CD8-positive, alpha-beta memory T cell (primary cell): ENCODE results near the gene POLR1A. TPM values are rescaled to one million over a fixed set of nuclear protein-coding genes. Genes with fewer than 3 reads are reported as not detected.

ENCODE experiments used
- CTCF ChIA-PET: fragments of 350-600 bp; sonication (Branson Sonifier 250); formaldehyde crosslinking; loops from one replicate; lab custom pipeline; 2021; ENCODE audit warnings: antibody characterized with exemption; lab: Charles Lee
- POLR2A ChIA-PET: fragments of 350-600 bp; sonication (Branson Sonifier 250); formaldehyde crosslinking; loops from one replicate; lab custom pipeline; 2021; ENCODE audit warnings: antibody characterized with exemption; lab: Charles Lee
- DNase-seq, 5 donors: peaks; one replicate each; pipeline versions ENCODE4 v3.0.0 to v3.0.0-alpha.2; 2020 to 2022; ENCODE audit warnings: mixed read lengths in 1 of 5
- H3K27ac ChIP-seq: one replicate; pipeline ENCODE4 v1.7.0; 2013; ENCODE audit warnings: low read depth, mild to moderate bottlenecking, low read length, moderate library complexity
- H3K27me3 ChIP-seq: 2 replicates; pipeline ENCODE4 v1.7.0; 2013; ENCODE audit warnings: low read length, mild to moderate bottlenecking; ENCODE audit not compliant: insufficient read depth, poor library complexity, severe bottlenecking
- H3K36me3 ChIP-seq: 2 replicates; pipeline ENCODE4 v1.7.0; 2013; ENCODE audit warnings: mild to moderate bottlenecking, low read length, moderate library complexity; ENCODE audit not compliant: insufficient read depth
- H3K4me1 ChIP-seq: 2 replicates; pipeline ENCODE4 v1.7.0; 2013; ENCODE audit warnings: mild to moderate bottlenecking, low read length, moderate library complexity; ENCODE audit not compliant: insufficient read depth
- H3K4me3 ChIP-seq: 2 replicates; pipeline ENCODE4 v1.7.0; 2013; ENCODE audit warnings: mild to moderate bottlenecking, low read length
- H3K9me3 ChIP-seq: 2 replicates; pipeline ENCODE4 v1.7.0; 2013; ENCODE audit warnings: mild to moderate bottlenecking, low read length
- H3K27ac Mint-ChIP-seq, 8 donors: one replicate each; pipeline ENCODE4 v1.8.0; 2020 to 2021; ENCODE audit warnings: mixed read lengths in 8 of 8, mild to moderate bottlenecking in 6 of 8, inconsistent platforms in 3 of 8, moderate library complexity in 3 of 8
- H3K27me3 Mint-ChIP-seq, 2 donors: one replicate each; pipeline ENCODE4 v1.8.0; 2020 to 2021; ENCODE audit warnings: mixed read lengths in 2 of 2, mild to moderate bottlenecking in 1 of 2, moderate library complexity in 1 of 2
- H3K36me3 Mint-ChIP-seq, 3 donors: one replicate each; pipeline ENCODE4 v1.8.0; 2020 to 2021; ENCODE audit warnings: mixed read lengths in 3 of 3, inconsistent platforms in 1 of 3, mild to moderate bottlenecking in 1 of 3
- H3K4me1 Mint-ChIP-seq, 3 donors: one replicate each; pipeline ENCODE4 v1.8.0; 2020 to 2021; ENCODE audit warnings: mixed read lengths in 3 of 3, inconsistent platforms in 1 of 3, mild to moderate bottlenecking in 1 of 3
- H3K4me3 Mint-ChIP-seq, 7 donors: one replicate each; pipeline ENCODE4 v1.8.0; 2020 to 2021; ENCODE audit warnings: mixed read lengths in 7 of 7, mild to moderate bottlenecking in 6 of 7, moderate library complexity in 4 of 7, inconsistent platforms in 2 of 7
- H3K9me3 Mint-ChIP-seq, 5 donors: one replicate each; pipeline ENCODE4 v1.8.0; 2020 to 2022; ENCODE audit warnings: mixed read lengths in 5 of 5, mild to moderate bottlenecking in 3 of 5, moderate library complexity in 2 of 5, inconsistent platforms in 1 of 5
- polyA plus RNA-seq: library from polyadenylated mRNA; unstranded; fragments of 300-500 nt; fragmentation: Illumina TruSeq; gene quantifications from one replicate; pipeline ENCODE4 v1.2.3, GENCODE V29; 2021
- total RNA-seq, 2 experiments: library from RNA; stranded (reverse); gene quantifications; one replicate each; pipeline ENCODE4 v1.2.3, GENCODE V29; 2021

POLR1A gene
- total and polyA plus RNA-seq, 3 experiments from 2014 or later: 4.8 to 63.3 (median 60.3) TPM

- H3K27me3 Mint-ChIP-seq: peaks cover 0 to 2% of the 10 kb centered on the region in 2 donors
- H3K4me1 ChIP-seq: peaks cover 11% of the 10 kb centered on the region
- H3K27me3 ChIP-seq: no peaks in the 10 kb centered on the region
- no peak overlapping the region for H3K27ac Mint-ChIP-seq
- H3K4me3 ChIP-seq: no peak overlapping the region
- H3K9me3 Mint-ChIP-seq: peaks cover 0 to 2% (median 0%) of the 10 kb centered on the region in 5 donors
- POLR2A ChIA-PET: no interaction called here
- H3K36me3 Mint-ChIP-seq: peaks cover 21 to 79% (median 22%) of the 10 kb centered on the region in 3 donors
- no peak for DNase-seq
- peaks cover 19 to 24% (median 22%) of the 10 kb centered on the region in 3 donors for H3K4me1 Mint-ChIP-seq
- H3K27ac ChIP-seq: no peak overlapping the region
- H3K36me3 ChIP-seq: peaks cover 29% of the 10 kb centered on the region
- H3K4me3 Mint-ChIP-seq: no peak overlapping the region
- H3K9me3 ChIP-seq: no peaks in the 10 kb centered on the region
- CTCF ChIA-PET: interaction anchor here (8.0 to 9.2 kb wide), 2 partner anchors 186 to 245 kb away, joined by 96 to 196 read pairs; partner anchors contain the start of gene ST3GAL5
Observed at GRCh38 chr2:86074811-86075210, 30.9 kb downstream of the POLR1A start.

- Mint-ChIP-seq H3K36me3 (peaks cover 21 to 84% (median 25%) of the 10 kb centered on the region in 3 donors), H3K4me3 (no peak overlapping the region), H3K27ac (no peak overlapping the region), H3K9me3 (peaks cover 0 to 2% (median 0%) of the 10 kb centered on the region in 5 donors), H3K27me3 (peaks cover 0 to 2% of the 10 kb centered on the region in 2 donors), H3K4me1 (peaks cover 13 to 20% (median 18%) of the 10 kb centered on the region in 3 donors)
- no peak for DNase-seq
- Histone ChIP-seq H3K4me3 (no peak overlapping the region), H3K4me1 (peaks cover 6% of the 10 kb centered on the region), H3K27me3 (no peaks in the 10 kb centered on the region), H3K9me3 (no peaks in the 10 kb centered on the region), H3K27ac (no peak overlapping the region), H3K36me3 (peaks cover 33% of the 10 kb centered on the region)
- CTCF ChIA-PET: interaction anchor here (8.0 to 9.2 kb wide), 2 partner anchors 186 to 244 kb away, joined by 96 to 196 read pairs; partner anchors contain the start of gene ST3GAL5
- POLR2A ChIA-PET: no interaction called here
Observed at GRCh38 chr2:86074256-86074655, 31.4 kb downstream of the POLR1A start.

GRCh38 chr2:86073225-86073624 lies 32.5 kb downstream of the POLR1A start:
- Histone ChIP-seq H3K4me3 (no peak overlapping the region), H3K27ac (no peak overlapping the region), H3K9me3 (no peaks in the 10 kb centered on the region), H3K27me3 (no peaks in the 10 kb centered on the region), H3K4me1 (peaks cover 11% of the 10 kb centered on the region), H3K36me3 (peaks cover 33% of the 10 kb centered on the region)
- H3K4me3 Mint-ChIP-seq: no peak overlapping the region
- peaks cover 0 to 2% of the 10 kb centered on the region in 2 donors for H3K27me3 Mint-ChIP-seq
- peak overlapping the region in 4 of 8 donors; percentile 47 to 78 (median 62) for H3K27ac Mint-ChIP-seq
- ChIA-PET CTCF (interaction anchor here (1.2 kb wide), 1 partner anchor 18 kb away, joined by 3 read pairs; no protein-coding TSS in a partner anchor), POLR2A (no interaction called here)
- H3K36me3 Mint-ChIP-seq: peaks cover 21 to 84% (median 26%) of the 10 kb centered on the region in 3 donors
- H3K9me3 Mint-ChIP-seq: peaks cover 0 to 2% (median 0%) of the 10 kb centered on the region in 5 donors
- no peak for DNase-seq
- H3K4me1 Mint-ChIP-seq: peaks cover 7 to 20% (median 15%) of the 10 kb centered on the region in 3 donors

- POLR2A ChIA-PET: no interaction called here
- no peak overlapping the region for H3K27ac ChIP-seq
Observed at GRCh38 chr2:86072271-86072858, 33.3 kb downstream of the POLR1A start.

GRCh38 chr2:86070868-86071267 lies 34.8 kb downstream of the POLR1A start:
- Mint-ChIP-seq H3K27me3 (no peaks in the 10 kb centered on the region), H3K36me3 (peaks cover 22 to 79% (median 28%) of the 10 kb centered on the region in 3 donors), H3K27ac (peak overlapping the region in 3 of 8 donors; percentile 12 to 74 (median 38)), H3K9me3 (peaks cover 0 to 2% (median 0%) of the 10 kb centered on the region in 5 donors), H3K4me1 (peaks cover 18 to 29% (median 21%) of the 10 kb centered on the region in 3 donors), H3K4me3 (no peak overlapping the region)
- Histone ChIP-seq H3K27me3 (no peaks in the 10 kb centered on the region), H3K36me3 (peaks cover 21% of the 10 kb centered on the region), H3K27ac (no peak overlapping the region), H3K9me3 (no peaks in the 10 kb centered on the region), H3K4me1 (peaks cover 18% of the 10 kb centered on the region), H3K4me3 (no peak overlapping the region)
- CTCF ChIA-PET: interaction anchor here (1.4 kb wide), 1 partner anchor 9 kb away, joined by 5 read pairs; no protein-coding TSS in a partner anchor
- DNase-seq: no peak
- POLR2A ChIA-PET: interaction anchor here (0.6 kb wide), 1 partner anchor 39 kb away, joined by 3 read pairs; no protein-coding TSS in a partner anchor

More at GRCh38 chr2:86072271-86072858, 33.3 kb downstream of the POLR1A start:
- H3K9me3 Mint-ChIP-seq: peaks cover 0 to 2% (median 0%) of the 10 kb centered on the region in 5 donors
- H3K4me1 Mint-ChIP-seq: peaks cover 12 to 24% (median 21%) of the 10 kb centered on the region in 3 donors
- peaks cover 21 to 79% (median 26%) of the 10 kb centered on the region in 3 donors for H3K36me3 Mint-ChIP-seq
- H3K4me3 Mint-ChIP-seq: peak overlapping the region in 1 of 7 donors; percentile 17
- Histone ChIP-seq H3K4me1 (peaks cover 18% of the 10 kb centered on the region), H3K27me3 (no peaks in the 10 kb centered on the region), H3K4me3 (no peak overlapping the region), H3K36me3 (peaks cover 24% of the 10 kb centered on the region), H3K9me3 (no peaks in the 10 kb centered on the region)
- no peak for DNase-seq
- peaks cover 0 to 2% of the 10 kb centered on the region in 2 donors for H3K27me3 Mint-ChIP-seq
- CTCF ChIA-PET: interaction anchor here (1.2 kb wide), 1 partner anchor 19 kb away, joined by 3 read pairs; no protein-coding TSS in a partner anchor
- H3K27ac Mint-ChIP-seq: peak overlapping the region in 6 of 8 donors; percentile 35 to 88 (median 70)

- Mint-ChIP-seq H3K4me3 (no peak overlapping the region), H3K4me1 (peaks cover 18 to 29% (median 21%) of the 10 kb centered on the region in 3 donors), H3K9me3 (peaks cover 0 to 2% (median 0%) of the 10 kb centered on the region in 5 donors), H3K27me3 (no peaks in the 10 kb centered on the region), H3K27ac (peak overlapping the region in 1 of 8 donors; percentile 84), H3K36me3 (peaks cover 31 to 83% (median 37%) of the 10 kb centered on the region in 3 donors)
- ChIA-PET POLR2A (no interaction called here), CTCF (interaction anchor here (1.4 kb wide), 1 partner anchor 10 kb away, joined by 5 read pairs; no protein-coding TSS in a partner anchor)
- DNase-seq: no peak
- Histone ChIP-seq H3K27ac (no peak overlapping the region), H3K4me3 (no peak overlapping the region), H3K9me3 (no peaks in the 10 kb centered on the region), H3K27me3 (no peaks in the 10 kb centered on the region), H3K36me3 (peaks cover 21% of the 10 kb centered on the region), H3K4me1 (peaks cover 18% of the 10 kb centered on the region)
Observed at GRCh38 chr2:86069783-86070339, 35.8 kb downstream of the POLR1A start.

GRCh38 chr2:86069091-86069685 lies 36.5 kb downstream of the POLR1A start:
- H3K36me3 ChIP-seq: peaks cover 23% of the 10 kb centered on the region
- peaks cover 0 to 2% (median 0%) of the 10 kb centered on the region in 5 donors for H3K9me3 Mint-ChIP-seq
- no peaks in the 10 kb centered on the region for H3K27me3 ChIP-seq
- H3K27me3 Mint-ChIP-seq: no peaks in the 10 kb centered on the region
- H3K4me1 Mint-ChIP-seq: peaks cover 18 to 29% (median 21%) of the 10 kb centered on the region in 3 donors
- H3K4me1 ChIP-seq: peaks cover 18% of the 10 kb centered on the region
- no peak overlapping the region for H3K4me3 Mint-ChIP-seq
- ChIA-PET CTCF (interaction anchor here (2.1 to 2.3 kb wide), 2 partner anchors 180 to 241 kb away, joined by 9 to 11 read pairs; partner anchors contain the start of gene ST3GAL5), POLR2A (no interaction called here)
- no peak for DNase-seq
- H3K36me3 Mint-ChIP-seq: peaks cover 32 to 83% (median 38%) of the 10 kb centered on the region in 3 donors
- H3K9me3 ChIP-seq: no peaks in the 10 kb centered on the region
- H3K27ac Mint-ChIP-seq: peak overlapping the region in 7 of 8 donors; percentile 12 to 88 (median 61)
- no peak overlapping the region for H3K27ac ChIP-seq
- no peak overlapping the region for H3K4me3 ChIP-seq
